Gastroesophageal sphincter (tissue), 3 donors: ENCODE data around the gene CNTN5.

ENCODE experiments used
- POLR2A ChIP-seq, 2 donors: fragments of 450-650 bp; IDR thresholded peaks; one replicate each; pipeline ENCODE4 v1.6.1; 2017; ENCODE audit warnings: antibody characterized with exemption in 2 of 2, mild to moderate bottlenecking in 2 of 2, moderate library complexity in 1 of 2
- POLR2AphosphoS5 ChIP-seq: sonication (generic); formaldehyde crosslinking; IDR thresholded peaks from one replicate; pipeline ENCODE4 v1.6.1; 2017; ENCODE audit warnings: antibody characterized with exemption
- TF ChIP-seq, protein P1 (sequence below), 4 experiments: fragments of 200-600 bp in 2 of 4; fragments of 450-650 bp in 2 of 4; sonication (generic) in 1 of 4; IDR thresholded peaks; one replicate each; pipeline ENCODE4 v1.5.1; 2017 to 2019; ENCODE audit warnings: antibody characterized with exemption in 4 of 4, mild to moderate bottlenecking in 2 of 4, moderate library complexity in 2 of 4

- no peak for TF ChIP-seq POLR2AphosphoS5
- TF ChIP-seq, protein P1, sequence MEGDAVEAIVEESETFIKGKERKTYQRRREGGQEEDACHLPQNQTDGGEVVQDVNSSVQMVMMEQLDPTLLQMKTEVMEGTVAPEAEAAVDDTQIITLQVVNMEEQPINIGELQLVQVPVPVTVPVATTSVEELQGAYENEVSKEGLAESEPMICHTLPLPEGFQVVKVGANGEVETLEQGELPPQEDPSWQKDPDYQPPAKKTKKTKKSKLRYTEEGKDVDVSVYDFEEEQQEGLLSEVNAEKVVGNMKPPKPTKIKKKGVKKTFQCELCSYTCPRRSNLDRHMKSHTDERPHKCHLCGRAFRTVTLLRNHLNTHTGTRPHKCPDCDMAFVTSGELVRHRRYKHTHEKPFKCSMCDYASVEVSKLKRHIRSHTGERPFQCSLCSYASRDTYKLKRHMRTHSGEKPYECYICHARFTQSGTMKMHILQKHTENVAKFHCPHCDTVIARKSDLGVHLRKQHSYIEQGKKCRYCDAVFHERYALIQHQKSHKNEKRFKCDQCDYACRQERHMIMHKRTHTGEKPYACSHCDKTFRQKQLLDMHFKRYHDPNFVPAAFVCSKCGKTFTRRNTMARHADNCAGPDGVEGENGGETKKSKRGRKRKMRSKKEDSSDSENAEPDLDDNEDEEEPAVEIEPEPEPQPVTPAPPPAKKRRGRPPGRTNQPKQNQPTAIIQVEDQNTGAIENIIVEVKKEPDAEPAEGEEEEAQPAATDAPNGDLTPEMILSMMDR (IDR thresholded peaks at IDR 0.05) = no peak
- no peak for TF ChIP-seq POLR2A (IDR thresholded peaks at IDR 0.05)
These were observed 913.3 kb downstream of the CNTN5 start for GRCh38 chr11:99934008-99934407.
